MCF 10A (cell line): Measurements from ENCODE around the gene MRPS5. TPM values are rescaled to one million over a fixed set of nuclear protein-coding genes. Genes with fewer than 3 reads are reported as not detected.

Source experiments
- BruUV-seq: library from RNA; stranded (reverse); fragments of 400-500 nt; replicated peaks from 2 replicates; lab custom pipeline; 2021; lab: Mats Ljungman, UMichigan
- CTCF ChIA-PET: fragments of 300-600 bp; sonication (Branson Sonifier 250); formaldehyde crosslinking; extraction: SDS; loops from one replicate; lab custom pipeline; 2021; ENCODE audit warnings: antibody characterized with exemption, inconsistent platforms; lab: Yijun Ruan, JAX
- POLR2A ChIA-PET: fragments of 300-600, 350-650 bp; sonication (Branson Sonifier 250); formaldehyde crosslinking; extraction: SDS; loops from one replicate; lab custom pipeline; 2020; ENCODE audit warnings: antibody characterized with exemption, inconsistent platforms; lab: Yijun Ruan, JAX
- DNase-seq: peaks from one replicate; pipeline ENCODE4 v3.0.0-alpha.2; 2018; ENCODE audit not compliant: unreplicated experiment
- H3K27ac Mint-ChIP-seq: one replicate; pipeline ENCODE4 v1.8.0; 2022; ENCODE audit warnings: mild to moderate bottlenecking, low read depth, mixed read lengths; ENCODE audit not compliant: unreplicated experiment
- H3K27me3 Mint-ChIP-seq: one replicate; pipeline ENCODE4 v1.8.0; 2022; ENCODE audit warnings: mixed read lengths; ENCODE audit not compliant: insufficient read depth, unreplicated experiment
- H3K36me3 Mint-ChIP-seq: one replicate; pipeline ENCODE4 v1.8.0; 2022; ENCODE audit warnings: mild to moderate bottlenecking, moderate library complexity, mixed read lengths; ENCODE audit not compliant: insufficient read depth, unreplicated experiment
- H3K4me1 Mint-ChIP-seq: one replicate; pipeline ENCODE4 v1.8.0; 2022; ENCODE audit warnings: mixed read lengths; ENCODE audit not compliant: insufficient read depth, unreplicated experiment
- H3K4me3 Mint-ChIP-seq: one replicate; pipeline ENCODE4 v1.8.0; 2022; ENCODE audit warnings: mild to moderate bottlenecking, moderate library complexity, mixed read lengths; ENCODE audit not compliant: unreplicated experiment
- H3K9me3 Mint-ChIP-seq: one replicate; pipeline ENCODE4 v1.8.0; 2022; ENCODE audit warnings: mixed read lengths; ENCODE audit not compliant: unreplicated experiment
- intact Hi-C: fragments of 100-400 bp; cut with micrococcal nuclease; formaldehyde crosslinking; loops from 2 replicates; pipeline ENCODE4 v1.14.1; 2022
- total RNA-seq: library from RNA; stranded (reverse); gene quantifications from 2 replicates; pipeline ENCODE4 v1.2.3, GENCODE V29; 2022
- TF ChIP-seq, protein P1 (sequence below): fragments of 200-600 bp; IDR thresholded peaks from one replicate; pipeline ENCODE4 v1.8.0; 2022; ENCODE audit warnings: antibody characterized with exemption, mild to moderate bottlenecking; ENCODE audit not compliant: unreplicated experiment

The MRPS5 gene
- total RNA-seq, 1 experiment from 2014 or later = 74.2 TPM

DNA sequence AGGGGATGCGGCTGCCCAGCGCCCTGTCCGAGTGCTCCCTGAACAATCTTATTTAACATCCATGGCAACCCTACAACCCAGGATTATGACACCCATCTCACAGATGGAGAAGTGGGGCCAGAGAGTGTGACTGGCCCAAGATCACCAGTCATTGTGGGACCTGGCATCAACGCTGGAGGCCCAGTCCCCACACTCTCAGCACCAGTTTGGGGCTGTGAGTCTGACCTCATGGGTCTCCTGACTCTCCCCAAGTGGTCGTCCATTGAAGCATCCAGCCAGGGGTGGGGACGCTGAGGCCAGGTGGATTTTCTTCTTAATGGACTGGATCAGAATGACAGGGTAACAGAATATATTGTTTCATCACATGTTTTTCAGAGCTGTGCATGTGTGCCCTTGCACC is 71.6 kb downstream of the MRPS5 start:
- no peaks in the 10 kb centered on the region for H3K9me3 Mint-ChIP-seq
- no peak for DNase-seq
- H3K36me3 Mint-ChIP-seq = no peaks in the 10 kb centered on the region
- peaks cover 55% of the 10 kb centered on the region for H3K27me3 Mint-ChIP-seq
- POLR2A ChIA-PET = no interaction called here
- intact Hi-C loops = no loop called here
- no peak overlapping the region for H3K4me3 Mint-ChIP-seq
- no TSS peak for BruUV-seq
- TF ChIP-seq, protein P1, sequence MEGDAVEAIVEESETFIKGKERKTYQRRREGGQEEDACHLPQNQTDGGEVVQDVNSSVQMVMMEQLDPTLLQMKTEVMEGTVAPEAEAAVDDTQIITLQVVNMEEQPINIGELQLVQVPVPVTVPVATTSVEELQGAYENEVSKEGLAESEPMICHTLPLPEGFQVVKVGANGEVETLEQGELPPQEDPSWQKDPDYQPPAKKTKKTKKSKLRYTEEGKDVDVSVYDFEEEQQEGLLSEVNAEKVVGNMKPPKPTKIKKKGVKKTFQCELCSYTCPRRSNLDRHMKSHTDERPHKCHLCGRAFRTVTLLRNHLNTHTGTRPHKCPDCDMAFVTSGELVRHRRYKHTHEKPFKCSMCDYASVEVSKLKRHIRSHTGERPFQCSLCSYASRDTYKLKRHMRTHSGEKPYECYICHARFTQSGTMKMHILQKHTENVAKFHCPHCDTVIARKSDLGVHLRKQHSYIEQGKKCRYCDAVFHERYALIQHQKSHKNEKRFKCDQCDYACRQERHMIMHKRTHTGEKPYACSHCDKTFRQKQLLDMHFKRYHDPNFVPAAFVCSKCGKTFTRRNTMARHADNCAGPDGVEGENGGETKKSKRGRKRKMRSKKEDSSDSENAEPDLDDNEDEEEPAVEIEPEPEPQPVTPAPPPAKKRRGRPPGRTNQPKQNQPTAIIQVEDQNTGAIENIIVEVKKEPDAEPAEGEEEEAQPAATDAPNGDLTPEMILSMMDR = no peak
- CTCF ChIA-PET = no interaction called here
- no peaks in the 10 kb centered on the region for H3K4me1 Mint-ChIP-seq
- no peak overlapping the region for H3K27ac Mint-ChIP-seq

DNA sequence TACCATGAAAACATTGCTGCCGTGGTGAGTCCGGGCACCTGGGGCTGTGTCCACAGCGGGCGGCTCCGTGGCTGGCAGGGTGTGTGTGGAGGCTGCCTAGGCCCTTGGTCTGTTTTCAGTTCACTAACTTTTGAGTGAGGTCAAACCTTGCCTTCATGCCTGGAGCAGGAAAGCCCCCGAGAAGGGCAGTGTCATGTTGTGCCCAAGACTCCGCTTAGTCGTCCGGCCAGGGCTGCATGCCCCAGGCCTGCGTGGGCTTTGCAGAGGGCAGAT is 72.0 kb downstream of the MRPS5 start:
- no peaks in the 10 kb centered on the region for H3K9me3 Mint-ChIP-seq
- peaks cover 53% of the 10 kb centered on the region for H3K27me3 Mint-ChIP-seq
- H3K4me3 Mint-ChIP-seq = no peak overlapping the region
- TF ChIP-seq, protein P1 = no peak
- DNase-seq = no peak
- no TSS peak for BruUV-seq
- no peak overlapping the region for H3K27ac Mint-ChIP-seq
- H3K36me3 Mint-ChIP-seq = no peaks in the 10 kb centered on the region
- CTCF ChIA-PET = no interaction called here
- POLR2A ChIA-PET = no interaction called here
- no peaks in the 10 kb centered on the region for H3K4me1 Mint-ChIP-seq
- intact Hi-C loops = no loop called here

DNA sequence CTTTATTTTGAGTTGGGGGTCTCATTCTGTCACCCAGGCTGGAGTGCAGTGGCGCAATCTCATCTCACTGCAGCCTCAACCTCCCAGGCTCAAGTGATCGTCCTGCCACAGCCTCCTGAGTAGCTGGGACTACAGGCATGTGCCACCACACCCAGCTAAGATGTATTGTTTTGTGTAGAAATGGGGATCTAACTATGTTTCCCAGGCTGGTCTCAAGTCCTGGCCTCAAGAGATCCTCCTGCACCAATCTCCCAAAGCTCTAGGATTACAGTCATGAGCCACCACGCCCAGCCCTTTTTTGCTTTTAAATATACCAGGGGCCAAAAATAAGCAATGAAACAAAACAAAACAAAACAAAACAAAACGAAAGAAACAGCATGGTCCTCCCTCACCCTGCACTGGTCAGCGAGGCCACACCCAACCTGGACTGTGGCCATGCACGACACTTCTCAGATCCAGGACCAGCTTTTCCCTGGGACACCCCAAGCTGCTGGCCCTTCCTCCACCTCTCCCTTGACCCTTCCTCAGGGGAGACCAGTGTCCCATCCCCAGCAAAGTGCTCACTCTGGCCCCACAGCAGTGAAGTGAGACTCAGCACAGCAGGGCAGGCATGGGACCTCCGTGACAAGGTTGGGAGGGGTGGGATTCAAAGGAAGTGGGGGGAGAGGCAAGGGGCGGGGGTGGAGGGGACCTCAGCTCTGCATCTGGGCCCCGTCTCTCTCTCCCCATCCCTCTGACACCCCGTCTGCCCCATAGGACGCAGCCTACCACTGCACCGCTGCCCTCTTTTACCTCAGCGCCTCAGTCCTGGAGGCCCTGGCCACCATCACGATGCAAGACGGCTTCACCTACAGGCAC is 72.6 kb downstream of the MRPS5 start:
- POLR2A ChIA-PET = no interaction called here
- peaks cover 47% of the 10 kb centered on the region for H3K27me3 Mint-ChIP-seq
- no peaks in the 10 kb centered on the region for H3K9me3 Mint-ChIP-seq

More for the DNA sequence above, 72.6 kb downstream of the MRPS5 start:
- Mint-ChIP-seq H3K27ac (no peak overlapping the region), H3K36me3 (no peaks in the 10 kb centered on the region), H3K4me3 (no peak overlapping the region), H3K4me1 (no peaks in the 10 kb centered on the region)
- TF ChIP-seq, protein P1 = no peak
- no peak for DNase-seq
- no TSS peak for BruUV-seq
- intact Hi-C loops = no loop called here
- CTCF ChIA-PET = interaction anchor here (0.9 to 1.5 kb wide), 2 partner anchors 27 to 29 kb away, joined by 3 to 5 read pairs; no protein-coding TSS in a partner anchor
